Gastrocnemius medialis (tissue), 4 donors: ENCODE results near the gene SMARCB1. TPM values are rescaled to one million over a fixed set of nuclear protein-coding genes. Genes with fewer than 3 reads are reported as not detected.

ENCODE experiments used
- ATAC-seq, 2 donors: fragments of 150-250 bp; one replicate each; pipeline ENCODE4 v1.9.1; 2016
- DNase-seq, 2 donors: peaks; one replicate each; pipeline ENCODE4 v3.0.0-alpha.2; 2019
- H3K27ac ChIP-seq, 4 donors: fragments of 200-600 bp; sonication (generic); 1 replicate in 1 of 4; 2 replicates in 3 of 4; pipeline ENCODE4 v1.5.1; 2016 to 2018; ENCODE audit warnings: mild to moderate bottlenecking in 2 of 4, moderate library complexity in 1 of 4
- H3K27me3 ChIP-seq, 3 donors: fragments of 200-600 bp; sonication (generic) in 2 of 3; 1 replicate in 1 of 3; 2 replicates in 2 of 3; pipeline versions ENCODE4 v1.5.1 to v1.6.0; 2016 to 2019; ENCODE audit warnings: mild to moderate bottlenecking in 1 of 3, moderate library complexity in 1 of 3
- H3K36me3 ChIP-seq, 2 donors: fragments of 200-600 bp; sonication (generic) in 1 of 2; one replicate each; pipeline ENCODE4 v1.5.1; 2017 to 2018
- H3K4me1 ChIP-seq, 2 donors: fragments of 200-600 bp; sonication (generic) in 1 of 2; one replicate each; pipeline ENCODE4 v1.5.1; 2016 to 2017; ENCODE audit warnings: mild to moderate bottlenecking in 2 of 2
- H3K4me3 ChIP-seq, 4 donors: fragments of 200-600 bp; sonication (generic) in 3 of 4; 1 replicate in 1 of 4; 2 replicates in 3 of 4; pipeline ENCODE4 v1.5.1; 2016 to 2019; ENCODE audit warnings: mild to moderate bottlenecking in 2 of 4
- H3K9me3 ChIP-seq, 3 donors: fragments of 200-600 bp; sonication (generic) in 2 of 3; 1 replicate in 1 of 3; 2 replicates in 2 of 3; pipeline ENCODE4 v1.5.1; 2016 to 2019
- POLR2A ChIP-seq, 2 donors: fragments of 450-650 bp; IDR thresholded peaks; one replicate each; pipeline ENCODE4 v1.6.1; 2017; ENCODE audit warnings: antibody characterized with exemption in 2 of 2, mild to moderate bottlenecking in 2 of 2, moderate library complexity in 2 of 2
- in situ Hi-C, 4 donors: fragments of 200-750 bp; cut with MboI; loops; one replicate each; pipeline versions ENCODE4 v1.15.0 to v1.8.0; 2017; ENCODE audit warnings: low sequenced_read_pairs in 4 of 4
- intact Hi-C: fragments of 100-400 bp; cut with DNase I; formaldehyde crosslinking; loops from one replicate; pipeline ENCODE4 v1.15.1; 2023; ENCODE audit warnings: low total_unique reads
- total RNA-seq, 4 donors: library from RNA; depleted of rRNA; stranded (reverse); fragments of >200 nt; gene quantifications; one replicate each; pipeline versions ENCODE4 v1.1.0 to v1.2.3, GENCODE V29; 2016
- TF ChIP-seq, protein P1 (sequence below), 5 experiments: fragments of 450-650 bp in 3 of 5; fragments of 200-600 bp in 2 of 5; sonication (generic) in 2 of 5; IDR thresholded peaks in 4 of 5; conservative IDR thresholded peaks in 1 of 5; 1 replicate in 4 of 5; 2 replicates in 1 of 5; pipeline ENCODE4 v1.5.1; 2016 to 2019; ENCODE audit warnings: antibody characterized with exemption in 5 of 5, mild to moderate bottlenecking in 3 of 5, moderate library complexity in 3 of 5

SMARCB1 gene
- total RNA-seq, 4 donors from 2014 or later: 37.8 to 65.6 (median 55.2) TPM

DNA sequence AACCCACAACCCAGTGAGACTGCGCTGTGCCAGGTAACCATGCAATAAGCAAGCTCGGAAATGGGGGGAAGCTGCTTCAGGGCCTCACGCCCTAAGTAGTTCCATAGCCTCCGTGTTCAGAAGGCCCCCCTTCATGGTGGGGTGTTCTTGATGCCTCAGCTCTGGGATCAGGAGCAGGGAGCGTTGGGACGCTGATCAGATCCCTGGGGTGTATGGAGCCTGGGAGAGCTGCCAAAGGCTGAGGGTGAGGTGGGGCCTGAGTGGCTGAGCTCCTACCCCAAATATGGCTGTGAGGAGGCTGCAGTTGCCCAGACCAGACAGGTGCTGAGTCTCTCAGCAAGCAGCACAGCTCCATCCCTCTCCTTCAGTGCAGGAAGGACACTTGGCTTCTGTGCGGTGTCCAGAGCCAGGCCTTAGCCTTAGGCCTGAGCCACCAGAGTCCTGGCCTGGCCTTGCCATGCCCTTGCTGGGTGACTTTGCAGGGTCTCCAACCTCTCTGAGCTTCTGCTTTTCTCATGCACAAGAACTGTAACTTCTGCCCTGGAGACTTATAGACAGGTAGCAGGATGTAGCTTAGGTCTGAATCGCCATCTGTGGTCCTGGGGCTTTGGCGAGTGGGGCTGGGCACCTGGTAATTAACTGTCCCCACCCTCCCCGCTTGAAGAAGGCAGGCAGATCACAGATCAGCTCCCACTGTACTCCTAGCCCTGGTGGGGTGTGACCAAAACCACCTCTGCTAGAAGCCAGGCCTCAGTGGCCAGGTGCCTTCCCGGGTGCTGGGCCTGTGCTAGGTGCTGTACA, 8.8 kb upstream of the SMARCB1 start:
- H3K27me3 ChIP-seq: no peaks in the 10 kb centered on the region
- in situ Hi-C loops: loop anchor here in 1 of 4 donors (10.0 kb wide), 1 partner anchor 67 kb away; no protein-coding TSS in a partner anchor
- peaks cover 0 to 5% of the 10 kb centered on the region in 2 donors for H3K4me1 ChIP-seq
- no peak for ATAC-seq
- H3K9me3 ChIP-seq: no peaks in the 10 kb centered on the region
- intact Hi-C loops: no loop called here
- TF ChIP-seq POLR2A (IDR thresholded peaks at IDR 0.05): no peak
- TF ChIP-seq, protein P1, sequence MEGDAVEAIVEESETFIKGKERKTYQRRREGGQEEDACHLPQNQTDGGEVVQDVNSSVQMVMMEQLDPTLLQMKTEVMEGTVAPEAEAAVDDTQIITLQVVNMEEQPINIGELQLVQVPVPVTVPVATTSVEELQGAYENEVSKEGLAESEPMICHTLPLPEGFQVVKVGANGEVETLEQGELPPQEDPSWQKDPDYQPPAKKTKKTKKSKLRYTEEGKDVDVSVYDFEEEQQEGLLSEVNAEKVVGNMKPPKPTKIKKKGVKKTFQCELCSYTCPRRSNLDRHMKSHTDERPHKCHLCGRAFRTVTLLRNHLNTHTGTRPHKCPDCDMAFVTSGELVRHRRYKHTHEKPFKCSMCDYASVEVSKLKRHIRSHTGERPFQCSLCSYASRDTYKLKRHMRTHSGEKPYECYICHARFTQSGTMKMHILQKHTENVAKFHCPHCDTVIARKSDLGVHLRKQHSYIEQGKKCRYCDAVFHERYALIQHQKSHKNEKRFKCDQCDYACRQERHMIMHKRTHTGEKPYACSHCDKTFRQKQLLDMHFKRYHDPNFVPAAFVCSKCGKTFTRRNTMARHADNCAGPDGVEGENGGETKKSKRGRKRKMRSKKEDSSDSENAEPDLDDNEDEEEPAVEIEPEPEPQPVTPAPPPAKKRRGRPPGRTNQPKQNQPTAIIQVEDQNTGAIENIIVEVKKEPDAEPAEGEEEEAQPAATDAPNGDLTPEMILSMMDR (IDR thresholded peaks at IDR 0.05 in 4 of 5, conservative IDR thresholded peaks at IDR 0.05 in 1 of 5): no peak
- no peaks in the 10 kb centered on the region for H3K36me3 ChIP-seq
- no peak overlapping the region for H3K27ac ChIP-seq
- H3K4me3 ChIP-seq: no peak overlapping the region
- DNase-seq: no peak

DNA sequence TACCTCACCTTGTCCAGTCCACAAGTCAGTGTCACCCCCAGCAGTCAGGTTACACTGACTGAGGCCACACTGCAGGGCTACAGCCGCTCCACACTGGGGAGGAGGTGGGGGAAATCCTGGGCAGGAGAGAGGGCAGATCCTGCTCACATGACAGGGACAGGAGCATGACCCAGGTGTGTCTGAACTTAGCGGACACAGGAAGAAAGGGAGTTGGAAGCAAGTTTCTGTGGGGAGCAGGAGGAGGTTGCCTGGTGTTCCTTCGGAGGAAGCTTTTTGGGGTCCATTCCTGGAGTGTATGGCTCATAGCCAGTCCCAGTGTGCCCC, 8.2 kb upstream of the SMARCB1 start:
- Histone ChIP-seq H3K4me1 (no peaks in the 10 kb centered on the region), H3K9me3 (no peaks in the 10 kb centered on the region), H3K4me3 (no peak overlapping the region), H3K27ac (no peak overlapping the region), H3K27me3 (no peaks in the 10 kb centered on the region), H3K36me3 (no peaks in the 10 kb centered on the region)
- in situ Hi-C loops (loop anchor here in 1 of 4 donors (10.0 kb wide), 1 partner anchor 66 kb away; no protein-coding TSS in a partner anchor), intact Hi-C loops (no loop called here)
- ATAC-seq (no peak), DNase-seq (no peak)
- TF ChIP-seq POLR2A (IDR thresholded peaks at IDR 0.05): no peak
- TF ChIP-seq, protein P1 (IDR thresholded peaks at IDR 0.05 in 4 of 5, conservative IDR thresholded peaks at IDR 0.05 in 1 of 5): no peak

DNA sequence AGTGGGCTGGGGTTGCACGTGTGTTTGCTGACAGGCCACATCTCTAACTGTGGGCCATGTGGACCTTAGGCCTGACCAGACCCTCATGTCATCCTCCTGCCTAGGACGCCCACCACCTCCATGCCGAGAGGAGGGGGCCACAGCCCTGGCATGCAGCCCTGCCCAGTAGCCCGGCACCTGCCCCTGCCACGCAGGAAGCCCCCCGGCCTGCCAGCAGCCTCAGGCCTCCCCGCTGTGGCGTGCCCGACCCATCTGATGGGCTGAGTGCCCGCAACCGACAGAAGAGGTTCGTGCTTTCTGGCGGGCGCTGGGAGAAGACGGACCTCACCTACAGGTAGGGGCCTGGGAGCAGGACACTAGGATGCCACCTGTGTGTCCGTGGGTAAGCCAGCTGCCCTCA, 7.7 kb upstream of the SMARCB1 start:
- in situ Hi-C loops: loop anchor here in 1 of 4 donors (10.0 kb wide), 1 partner anchor 66 kb away; no protein-coding TSS in a partner anchor
- H3K27ac ChIP-seq: no peak overlapping the region
- no peak for ATAC-seq
- no peaks in the 10 kb centered on the region for H3K4me1 ChIP-seq
- DNase-seq: no peak
- no peak for TF ChIP-seq POLR2A (IDR thresholded peaks at IDR 0.05)
- TF ChIP-seq, protein P1 (IDR thresholded peaks at IDR 0.05 in 4 of 5, conservative IDR thresholded peaks at IDR 0.05 in 1 of 5): no peak
- intact Hi-C loops: no loop called here
- H3K27me3 ChIP-seq: no peaks in the 10 kb centered on the region
- H3K4me3 ChIP-seq: no peak overlapping the region
- H3K36me3 ChIP-seq: no peaks in the 10 kb centered on the region
- no peaks in the 10 kb centered on the region for H3K9me3 ChIP-seq

DNA sequence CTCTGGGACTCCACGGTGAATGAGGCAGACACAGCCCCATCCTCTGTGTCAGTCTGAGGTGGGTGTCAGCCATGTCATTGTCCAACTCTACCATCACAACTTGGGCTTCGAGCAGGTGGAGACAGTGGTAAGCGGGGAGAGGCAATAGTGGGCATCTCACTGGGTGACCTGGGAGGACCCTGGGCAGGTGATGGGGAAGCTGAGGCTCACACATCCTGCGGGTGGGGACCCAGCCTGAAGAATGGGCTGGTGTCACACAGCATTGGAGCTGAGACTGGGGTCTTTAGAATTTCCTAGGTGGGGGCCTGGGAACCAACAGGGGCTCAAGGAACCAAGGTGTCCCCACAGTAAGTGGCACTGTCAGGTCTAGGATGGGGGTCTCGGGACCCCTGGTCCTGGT, 7.0 kb upstream of the SMARCB1 start:
- DNase-seq (no peak), ATAC-seq (no peak)
- TF ChIP-seq, protein P1 (IDR thresholded peaks at IDR 0.05 in 4 of 5, conservative IDR thresholded peaks at IDR 0.05 in 1 of 5): no peak
- TF ChIP-seq POLR2A (IDR thresholded peaks at IDR 0.05): no peak
- no peaks in the 10 kb centered on the region for H3K27me3 ChIP-seq
- H3K9me3 ChIP-seq: no peaks in the 10 kb centered on the region
- in situ Hi-C loops: loop anchor here in 2 of 4 donors (5.0 to 10.0 kb wide), 2 partner anchors 65 to 68 kb away; no protein-coding TSS in a partner anchor
- no peaks in the 10 kb centered on the region for H3K4me1 ChIP-seq
- no peak overlapping the region for H3K4me3 ChIP-seq
- H3K27ac ChIP-seq: no peak overlapping the region
- no peaks in the 10 kb centered on the region for H3K36me3 ChIP-seq
- intact Hi-C loops: no loop called here
